Measurements from ENCODE around the gene CYB561. TPM values are rescaled to one million over a fixed set of nuclear protein-coding genes. Genes with fewer than 3 reads are reported as not detected.

The CYB561 gene
- total and polyA plus RNA-seq, 2 donors (not counting 1 experiment from before 2014, with no cell fraction given) = 3.5 to 4.9 TPM

DNA sequence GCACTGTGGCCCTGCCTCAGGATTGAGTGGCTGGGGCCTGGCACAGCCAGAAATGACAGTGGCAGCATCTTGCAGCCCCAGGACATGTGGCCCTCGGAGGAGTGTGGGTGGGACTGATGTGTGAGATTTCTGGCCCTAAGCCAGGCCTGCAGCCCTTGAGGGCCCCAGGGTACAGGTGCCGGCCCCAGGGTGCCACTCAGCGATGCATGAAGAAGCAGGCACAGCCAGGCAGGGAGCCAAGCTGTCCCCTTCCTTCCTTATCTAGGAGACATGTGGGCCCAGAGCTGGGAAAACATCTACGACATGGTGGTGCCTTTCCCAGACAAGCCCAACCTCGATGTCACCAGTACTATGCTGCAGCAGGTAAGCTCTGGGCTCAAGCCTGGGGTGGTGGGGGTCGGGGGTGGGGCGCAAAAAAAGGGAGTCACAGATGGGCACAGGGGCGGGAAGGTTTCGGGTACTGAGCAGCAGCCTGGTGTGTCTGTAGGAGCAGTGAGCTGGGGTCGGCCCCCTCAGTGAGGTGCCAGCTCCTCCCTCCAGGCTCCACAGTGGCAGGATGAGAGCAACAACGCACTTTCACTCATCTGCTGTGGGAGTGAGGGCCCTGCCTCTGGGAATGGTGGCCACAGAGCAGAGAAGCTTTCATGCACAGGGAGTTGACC, 34.9 kb upstream of the CYB561 start:
- WGBS (ENCODE audit: insufficient coverage) = 58% methylated on average over 7 of the region's 11 CpGs
- Histone ChIP-seq H3K27ac (ENCODE audit: low read length in 2 of 2) (no peak overlapping the region), H3K79me2 (ENCODE audit: control insufficient read depth, insufficient read depth, low read length) (no peaks in the 10 kb centered on the region), H4K20me1 (ENCODE audit: control insufficient read depth, insufficient read depth, low read length, poor library complexity, severe bottlenecking) (no peaks in the 10 kb centered on the region), H3K4me2 (replicated peaks; ENCODE audit: low read depth, low read length, poor library complexity, severe bottlenecking) (no peak overlapping the region), H3K36me3 (replicated peaks in 1 of 2; ENCODE audit: control extremely low read depth in 1 of 2, control insufficient read depth in 1 of 2, extremely low read depth in 1 of 2, insufficient read depth in 2 of 2, low read length in 1 of 2) (no peaks in the 10 kb centered on the region), H3K4me1 (ENCODE audit: control insufficient read depth in 2 of 2, insufficient read depth in 2 of 2, low read length in 2 of 2) (peaks cover 20% of the 10 kb centered on the region in 2 donors), H3K9me3 (ENCODE audit: control extremely low read depth in 1 of 3, control insufficient read depth in 2 of 3, insufficient read depth in 1 of 3, low read length in 2 of 3) (no peaks in the 10 kb centered on the region), H3K9ac (ENCODE audit: low read length) (no peak overlapping the region), H3K4me3 (ENCODE audit: control extremely low read depth in 1 of 5, extremely low read depth in 1 of 5, insufficient read depth in 1 of 5, low read depth in 2 of 5, low read length in 4 of 5) (no peak overlapping the region), H3K27me3 (replicated peaks in 1 of 4; ENCODE audit: control extremely low read depth in 1 of 4, control insufficient read depth in 3 of 4, insufficient read depth in 4 of 4, low read length in 3 of 4) (peaks cover 0 to 42% (median 13%) of the 10 kb centered on the region in 4 experiments), H2AFZ (ENCODE audit: insufficient read depth, low read depth, low read length, poor library complexity, severe bottlenecking) (no peak overlapping the region)
- ATAC-seq (ENCODE audit: low read depth) (no peak), DNase-seq (no peak)
- POLR2A ChIA-PET = no interaction called here
- peaks cover 28% of the 10 kb centered on the region for H3K27me3 Mint-ChIP-seq
- TF ChIP-seq CTCF (IDR thresholded peaks at IDR 0.05) = no peak
- TF ChIP-seq EZH2 (IDR thresholded peaks at IDR 0.05; ENCODE audit: borderline replicate concordance, insufficient read depth, low read depth, low read length, poor library complexity, severe bottlenecking) = no peak
- H3K27ac Mint-ChIP-seq = no peak overlapping the region
- CTCF ChIA-PET = interaction anchor here (1.4 to 8.7 kb wide), 2 partner anchors 46 to 56 kb away, joined by 4 to 158 read pairs; no protein-coding TSS in a partner anchor
- peaks cover 18% of the 10 kb centered on the region for H3K4me1 Mint-ChIP-seq
- no peak overlapping the region for H3K4me3 Mint-ChIP-seq
- no peaks in the 10 kb centered on the region for H3K9me3 Mint-ChIP-seq (ENCODE audit: insufficient read depth)
- intact Hi-C loops (cut with micrococcal nuclease) = no loop called here

DNA sequence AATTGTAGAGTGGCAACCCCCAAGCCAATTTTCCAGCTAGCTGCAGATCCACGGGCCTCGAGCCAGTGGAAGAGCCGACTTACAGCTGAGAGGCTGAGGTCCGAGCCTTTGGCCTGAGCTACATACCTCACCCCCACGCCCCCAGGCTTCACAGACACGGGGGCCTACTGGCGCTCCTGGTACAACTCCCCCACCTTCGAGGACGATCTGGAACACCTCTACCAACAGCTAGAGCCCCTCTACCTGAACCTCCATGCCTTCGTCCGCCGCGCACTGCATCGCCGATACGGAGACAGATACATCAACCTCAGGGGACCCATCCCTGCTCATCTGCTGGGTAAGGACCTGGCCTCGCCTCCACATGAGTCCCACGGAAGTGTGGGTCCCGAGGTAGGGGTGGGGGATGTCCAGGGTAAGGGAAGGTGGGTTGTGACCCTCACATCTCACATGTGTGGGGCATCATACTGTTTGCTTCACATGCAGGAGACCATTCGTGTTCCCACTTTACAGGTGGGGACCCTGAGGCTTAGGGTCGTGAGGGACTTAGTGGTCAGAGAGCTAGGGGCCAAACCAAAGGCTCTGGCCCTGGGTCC, 34.2 kb upstream of the CYB561 start:
- 91% methylated on average over 12 of the region's 21 CpGs for WGBS (ENCODE audit: insufficient coverage)
- H3K4me1 Mint-ChIP-seq = peaks cover 21% of the 10 kb centered on the region
- H3K27ac Mint-ChIP-seq = no peak overlapping the region
- DNase-seq (no peak), ATAC-seq (ENCODE audit: low read depth) (no peak)
- Histone ChIP-seq H3K27ac (ENCODE audit: low read length in 2 of 2) (no peak overlapping the region), H3K36me3 (replicated peaks in 1 of 2; ENCODE audit: control extremely low read depth in 1 of 2, control insufficient read depth in 1 of 2, extremely low read depth in 1 of 2, insufficient read depth in 2 of 2, low read length in 1 of 2) (no peaks in the 10 kb centered on the region), H4K20me1 (ENCODE audit: control insufficient read depth, insufficient read depth, low read length, poor library complexity, severe bottlenecking) (no peaks in the 10 kb centered on the region), H3K9me3 (ENCODE audit: control extremely low read depth in 1 of 3, control insufficient read depth in 2 of 3, insufficient read depth in 1 of 3, low read length in 2 of 3) (peaks cover 0 to 2% (median 0%) of the 10 kb centered on the region in 3 donors), H2AFZ (ENCODE audit: insufficient read depth, low read depth, low read length, poor library complexity, severe bottlenecking) (no peak overlapping the region), H3K4me3 (ENCODE audit: control extremely low read depth in 1 of 5, extremely low read depth in 1 of 5, insufficient read depth in 1 of 5, low read depth in 2 of 5, low read length in 4 of 5) (no peak overlapping the region), H3K27me3 (replicated peaks in 1 of 4; ENCODE audit: control extremely low read depth in 1 of 4, control insufficient read depth in 3 of 4, insufficient read depth in 4 of 4, low read length in 3 of 4) (peaks cover 0 to 46% (median 13%) of the 10 kb centered on the region in 4 experiments), H3K9ac (ENCODE audit: low read length) (no peak overlapping the region), H3K79me2 (ENCODE audit: control insufficient read depth, insufficient read depth, low read length) (no peaks in the 10 kb centered on the region), H3K4me2 (replicated peaks; ENCODE audit: low read depth, low read length, poor library complexity, severe bottlenecking) (no peak overlapping the region), H3K4me1 (ENCODE audit: control insufficient read depth in 2 of 2, insufficient read depth in 2 of 2, low read length in 2 of 2) (peaks cover 20% of the 10 kb centered on the region in 2 donors)
- ChIA-PET CTCF (interaction anchor here (1.6 to 8.7 kb wide), 5 partner anchors 10 to 132 kb away, joined by 6 to 158 read pairs (median 12); no protein-coding TSS in a partner anchor), POLR2A (no interaction called here)
- TF ChIP-seq CTCF (IDR thresholded peaks at IDR 0.05) (no peak), EZH2 (IDR thresholded peaks at IDR 0.05; ENCODE audit: borderline replicate concordance, insufficient read depth, low read depth, low read length, poor library complexity, severe bottlenecking) (no peak)
- peaks cover 32% of the 10 kb centered on the region for H3K27me3 Mint-ChIP-seq
- H3K9me3 Mint-ChIP-seq (ENCODE audit: insufficient read depth) = no peaks in the 10 kb centered on the region
- intact Hi-C loops (cut with micrococcal nuclease) = no loop called here
- H3K4me3 Mint-ChIP-seq = no peak overlapping the region
